ENCODE data around the gene NR5A2. TPM values are rescaled to one million over a fixed set of nuclear protein-coding genes. Genes with fewer than 3 reads are reported as not detected.

Gene NR5A2
- total RNA-seq, 1 donor from 2014 or later = 0.98 TPM

DNA sequence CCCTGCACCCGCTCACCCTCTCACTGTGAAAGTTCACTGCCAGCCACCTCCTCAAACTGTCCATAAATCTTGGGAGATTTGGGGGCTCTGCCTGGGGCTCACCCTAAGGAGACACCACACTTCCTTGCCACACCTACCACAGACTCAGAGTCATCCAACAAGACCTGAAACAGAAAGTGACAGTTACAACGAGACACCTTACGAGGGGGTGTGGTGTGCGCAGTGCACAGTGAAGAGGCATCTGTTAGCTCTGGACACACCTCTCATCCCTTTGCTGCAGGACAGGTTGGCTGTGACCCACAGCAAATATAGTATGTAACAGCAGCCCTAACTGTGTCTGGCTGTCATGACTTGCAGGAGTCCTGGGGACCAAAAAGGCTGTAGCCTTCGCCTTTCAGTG, 190.2 kb downstream of the NR5A2 start:
- no peaks in the 10 kb centered on the region for H3K4me1 ChIP-seq

DNA sequence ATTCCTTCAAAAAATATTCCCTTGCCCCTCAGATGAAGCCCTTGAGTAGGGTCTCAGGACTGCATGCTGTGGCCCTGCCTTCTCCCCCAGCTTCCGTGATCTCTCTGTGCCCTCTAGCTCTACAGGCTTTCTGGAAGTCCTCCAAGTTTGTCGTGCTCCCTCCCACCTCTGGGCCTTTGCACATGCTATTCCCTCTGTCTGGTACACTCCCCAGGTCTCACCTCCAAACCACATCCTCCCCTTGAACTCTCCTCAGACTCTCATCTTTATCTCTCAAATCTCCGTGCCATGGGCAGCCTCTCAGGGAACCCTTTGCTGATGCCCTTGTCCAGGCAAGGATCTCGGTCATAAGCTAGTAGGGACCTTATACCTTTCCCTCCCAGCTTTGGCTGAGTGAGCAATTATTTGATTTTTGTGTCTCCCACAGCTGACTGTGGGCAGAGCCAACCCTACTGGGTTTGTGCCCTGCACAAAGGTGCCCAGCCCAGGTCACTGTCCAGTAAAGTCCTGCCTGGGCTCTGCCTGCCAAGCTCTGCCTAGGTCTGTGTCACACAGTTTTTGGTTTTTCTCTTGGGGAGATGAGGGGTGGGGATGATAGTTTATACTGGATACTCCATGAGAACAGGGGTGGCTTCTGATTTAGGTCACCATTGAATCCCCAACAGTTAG, 194.2 kb downstream of the NR5A2 start:
- Histone ChIP-seq H3K27ac (no peak overlapping the region), H3K36me3 (no peaks in the 10 kb centered on the region), H3K27me3 (no peaks in the 10 kb centered on the region), H3K9me3 (no peaks in the 10 kb centered on the region), H3K4me3 (no peak overlapping the region), H3K4me1 (no peaks in the 10 kb centered on the region)
- intact Hi-C loops (cut with DNase I) = no loop called here
- no peak for TF ChIP-seq POLR2AphosphoS5 (IDR thresholded peaks at IDR 0.05; ENCODE audit: insufficient read depth in 1 of 2, low read depth in 1 of 2)
- TF ChIP-seq, protein P1, sequence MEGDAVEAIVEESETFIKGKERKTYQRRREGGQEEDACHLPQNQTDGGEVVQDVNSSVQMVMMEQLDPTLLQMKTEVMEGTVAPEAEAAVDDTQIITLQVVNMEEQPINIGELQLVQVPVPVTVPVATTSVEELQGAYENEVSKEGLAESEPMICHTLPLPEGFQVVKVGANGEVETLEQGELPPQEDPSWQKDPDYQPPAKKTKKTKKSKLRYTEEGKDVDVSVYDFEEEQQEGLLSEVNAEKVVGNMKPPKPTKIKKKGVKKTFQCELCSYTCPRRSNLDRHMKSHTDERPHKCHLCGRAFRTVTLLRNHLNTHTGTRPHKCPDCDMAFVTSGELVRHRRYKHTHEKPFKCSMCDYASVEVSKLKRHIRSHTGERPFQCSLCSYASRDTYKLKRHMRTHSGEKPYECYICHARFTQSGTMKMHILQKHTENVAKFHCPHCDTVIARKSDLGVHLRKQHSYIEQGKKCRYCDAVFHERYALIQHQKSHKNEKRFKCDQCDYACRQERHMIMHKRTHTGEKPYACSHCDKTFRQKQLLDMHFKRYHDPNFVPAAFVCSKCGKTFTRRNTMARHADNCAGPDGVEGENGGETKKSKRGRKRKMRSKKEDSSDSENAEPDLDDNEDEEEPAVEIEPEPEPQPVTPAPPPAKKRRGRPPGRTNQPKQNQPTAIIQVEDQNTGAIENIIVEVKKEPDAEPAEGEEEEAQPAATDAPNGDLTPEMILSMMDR (IDR thresholded peaks at IDR 0.05) = no peak
- no peak for TF ChIP-seq POLR2A (IDR thresholded peaks at IDR 0.05)
- no peak for DNase-seq (ENCODE audit: extremely low spot score in 2 of 2)

More for the DNA sequence above, 190.2 kb downstream of the NR5A2 start:
- intact Hi-C loops (cut with DNase I) = no loop called here
- Histone ChIP-seq H3K36me3 (no peaks in the 10 kb centered on the region), H3K27ac (no peak overlapping the region), H3K4me3 (no peak overlapping the region), H3K9me3 (no peaks in the 10 kb centered on the region), H3K27me3 (no peaks in the 10 kb centered on the region)
- no peak for TF ChIP-seq POLR2A (IDR thresholded peaks at IDR 0.05)
- TF ChIP-seq POLR2AphosphoS5 (IDR thresholded peaks at IDR 0.05; ENCODE audit: insufficient read depth in 1 of 2, low read depth in 1 of 2) = no peak
- TF ChIP-seq, protein P1 (IDR thresholded peaks at IDR 0.05) = no peak
- no peak for DNase-seq (ENCODE audit: extremely low spot score in 2 of 2)

DNA sequence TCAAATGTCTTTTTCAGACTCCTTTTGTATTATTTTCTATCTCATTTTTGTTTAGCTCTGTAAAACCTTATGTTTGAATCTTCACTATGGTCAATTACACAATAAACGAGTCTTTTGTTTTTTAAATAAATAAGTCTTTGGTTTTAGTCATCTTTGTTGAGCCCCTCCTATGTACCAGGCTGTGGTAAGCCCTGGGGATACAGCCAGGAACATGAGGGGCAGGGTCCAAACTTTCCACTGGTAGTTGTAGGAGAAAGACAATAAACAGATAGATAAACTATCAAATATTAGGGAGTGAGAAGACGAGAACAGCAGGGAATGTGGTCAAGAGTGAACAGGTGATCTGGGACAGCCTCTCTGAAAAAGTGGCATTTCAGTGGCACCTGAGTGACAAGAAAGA, 195.7 kb downstream of the NR5A2 start:
- Histone ChIP-seq H3K27ac (no peak overlapping the region), H3K4me1 (no peaks in the 10 kb centered on the region), H3K9me3 (no peaks in the 10 kb centered on the region), H3K36me3 (no peaks in the 10 kb centered on the region), H3K27me3 (no peaks in the 10 kb centered on the region), H3K4me3 (no peak overlapping the region)
- no peak for DNase-seq (ENCODE audit: extremely low spot score in 2 of 2)
- intact Hi-C loops (cut with DNase I) = no loop called here
- TF ChIP-seq, protein P1 (IDR thresholded peaks at IDR 0.05) = no peak
- TF ChIP-seq POLR2AphosphoS5 (IDR thresholded peaks at IDR 0.05; ENCODE audit: insufficient read depth in 1 of 2, low read depth in 1 of 2) (no peak), POLR2A (IDR thresholded peaks at IDR 0.05) (no peak)

DNA sequence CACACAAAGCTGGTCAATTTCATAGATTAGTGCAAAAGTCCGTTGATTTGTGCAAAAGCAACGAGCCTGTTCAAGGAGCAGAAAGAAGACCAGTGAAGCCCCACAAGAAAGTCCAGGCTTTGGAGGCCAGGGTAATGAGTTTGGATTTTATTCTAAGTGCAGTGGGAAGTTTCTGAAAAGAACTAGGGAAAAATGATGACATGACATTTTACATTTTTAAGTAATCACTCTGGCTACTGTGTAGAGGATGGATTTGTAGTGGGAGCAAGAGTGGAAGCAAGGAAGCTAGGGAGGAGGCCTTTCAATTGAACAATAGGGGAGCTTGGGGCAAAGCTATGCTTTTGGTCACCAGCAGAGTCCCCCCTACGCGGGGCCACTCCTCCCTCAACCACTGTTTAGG, 196.1 kb downstream of the NR5A2 start:
- no peaks in the 10 kb centered on the region for H3K4me1 ChIP-seq
- H3K9me3 ChIP-seq = no peaks in the 10 kb centered on the region
- DNase-seq (ENCODE audit: extremely low spot score in 2 of 2) = no peak
- no peaks in the 10 kb centered on the region for H3K36me3 ChIP-seq
- H3K27ac ChIP-seq = no peak overlapping the region
- TF ChIP-seq POLR2AphosphoS5 (IDR thresholded peaks at IDR 0.05; ENCODE audit: insufficient read depth in 1 of 2, low read depth in 1 of 2) = no peak
- no peak for TF ChIP-seq POLR2A (IDR thresholded peaks at IDR 0.05)
- TF ChIP-seq, protein P1 (IDR thresholded peaks at IDR 0.05) = no peak
- intact Hi-C loops (cut with DNase I) = no loop called here
- no peaks in the 10 kb centered on the region for H3K27me3 ChIP-seq
- no peak overlapping the region for H3K4me3 ChIP-seq

DNA sequence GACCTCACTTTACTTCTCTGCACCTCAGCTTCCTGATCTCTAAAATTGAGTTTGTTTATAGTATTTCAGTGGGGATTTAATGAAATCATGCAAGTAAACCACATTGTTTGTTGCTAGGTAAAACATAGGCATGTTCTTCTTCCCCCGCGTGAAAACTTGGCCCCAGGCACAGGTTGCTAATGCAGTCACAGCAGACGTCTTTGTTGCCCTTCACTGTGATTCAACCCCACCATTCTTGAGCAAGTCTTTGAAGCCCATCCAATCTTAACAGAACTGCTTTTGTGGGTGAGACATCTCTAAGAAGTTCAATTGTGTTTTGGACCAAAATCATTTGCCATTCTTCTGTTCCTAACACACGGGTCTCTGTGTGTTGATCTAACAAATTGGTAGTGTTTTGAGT, 196.8 kb downstream of the NR5A2 start:
- no peaks in the 10 kb centered on the region for H3K27me3 ChIP-seq
- no peak for DNase-seq (ENCODE audit: extremely low spot score in 2 of 2)
- no peak overlapping the region for H3K4me3 ChIP-seq
- H3K9me3 ChIP-seq = no peaks in the 10 kb centered on the region
- H3K27ac ChIP-seq = no peak overlapping the region
- H3K4me1 ChIP-seq = no peaks in the 10 kb centered on the region
- intact Hi-C loops (cut with DNase I) = no loop called here
- no peak for TF ChIP-seq POLR2AphosphoS5 (IDR thresholded peaks at IDR 0.05; ENCODE audit: insufficient read depth in 1 of 2, low read depth in 1 of 2)
- TF ChIP-seq POLR2A (IDR thresholded peaks at IDR 0.05) = no peak
- TF ChIP-seq, protein P1 (IDR thresholded peaks at IDR 0.05) = no peak
- no peaks in the 10 kb centered on the region for H3K36me3 ChIP-seq

Measured in vagina (tissue), 2 donors.